Stomach (tissue), 4 donors: ENCODE data around the gene BBS4.

Experiments
- CTCF ChIP-seq, 7 experiments: fragments of 450-650 bp in 4 of 7; fragments of 200-600 bp in 3 of 7; sonication (generic) in 3 of 7; IDR thresholded peaks; one replicate each; pipeline ENCODE4 v1.5.1; 2016 to 2019; ENCODE audit warnings: antibody characterized with exemption in 7 of 7, control low read depth in 2 of 7, mild to moderate bottlenecking in 1 of 7
- EP300 ChIP-seq: sonication (generic); formaldehyde crosslinking; IDR thresholded peaks from one replicate; pipeline ENCODE4 v1.6.1; 2017; ENCODE audit warnings: antibody characterized with exemption
- POLR2A ChIP-seq, 4 donors: fragments of 450-650 bp; IDR thresholded peaks; one replicate each; pipeline ENCODE4 v1.6.1; 2016; ENCODE audit warnings: antibody characterized with exemption in 4 of 4, control low read depth in 2 of 4, mild to moderate bottlenecking in 1 of 4, moderate library complexity in 1 of 4

GRCh38 chr15:72690938-72691337 is 4.9 kb downstream of the BBS4 start:
- TF ChIP-seq CTCF (IDR thresholded peaks at IDR 0.05) = no peak
- no peak for TF ChIP-seq POLR2A (IDR thresholded peaks at IDR 0.05)
- TF ChIP-seq EP300 = no peak
